SK-N-SH treated with all-trans-retinoic acid at 6 μM for 48 hours (cell line): ENCODE measurements around the gene ZNF57.
A peak's percentile ranks its signal among the peaks of the same experiment; 100 is the strongest.

Experiments
- CREB5 ChIP-seq: fragments of 250-450 bp; sonication (Bioruptor Pico); IDR thresholded peaks from 2 replicates; pipeline ENCODE4 v1.5.1; 2020; ENCODE audit warnings: low read depth, mild to moderate bottlenecking, moderate library complexity
- CSDC2 ChIP-seq: fragments of 250-450 bp; sonication (Bioruptor Pico); IDR thresholded peaks from 2 replicates; pipeline ENCODE4 v1.5.0; 2020; ENCODE audit warnings: mild to moderate bottlenecking, moderate library complexity
- CSRNP3 ChIP-seq: fragments of 250-450 bp; sonication (Bioruptor Pico); IDR thresholded peaks from 2 replicates; pipeline ENCODE4 v1.5.1; 2021; ENCODE audit warnings: mild to moderate bottlenecking, moderate library complexity
- ESRRG ChIP-seq: fragments of 250-450 bp; sonication (Bioruptor Pico); IDR thresholded peaks from 2 replicates; pipeline ENCODE4 v1.6.1; 2021; ENCODE audit warnings: mild to moderate bottlenecking
- GLIS3 ChIP-seq: fragments of 250-450 bp; sonication (Bioruptor Pico); IDR thresholded peaks from 2 replicates; pipeline ENCODE4 v1.5.0; 2020; ENCODE audit warnings: mild to moderate bottlenecking, moderate library complexity
- OSR1 ChIP-seq: fragments of 250-450 bp; sonication (Bioruptor Pico); IDR thresholded peaks from 2 replicates; pipeline ENCODE4 v1.8.0; 2022; ENCODE audit warnings: moderate library complexity, mild to moderate bottlenecking, inconsistent platforms
- PATZ1 ChIP-seq: fragments of 250-450 bp; sonication (Bioruptor Pico); IDR thresholded peaks from 2 replicates; pipeline ENCODE4 v1.8.0; 2020; ENCODE audit warnings: mild to moderate bottlenecking, moderate library complexity, borderline replicate concordance
- RARB ChIP-seq: fragments of 250-450 bp; sonication (Bioruptor Pico); IDR thresholded peaks from 2 replicates; pipeline ENCODE4 v1.8.0; 2021; ENCODE audit warnings: mild to moderate bottlenecking, moderate library complexity
- TSHZ2 ChIP-seq: fragments of 250-450 bp; sonication (Bioruptor Pico); IDR thresholded peaks from 2 replicates; pipeline ENCODE4 v1.5.0; 2020; ENCODE audit warnings: mild to moderate bottlenecking, moderate library complexity
- ZFP3 ChIP-seq: fragments of 250-450 bp; sonication (Bioruptor Pico); IDR thresholded peaks from 2 replicates; pipeline ENCODE4 v1.5.0; 2020; ENCODE audit warnings: mild to moderate bottlenecking, moderate library complexity
- ZFP30 ChIP-seq: fragments of 450-650 bp; formaldehyde crosslinking; IDR thresholded peaks from 2 replicates; pipeline ENCODE4 v1.5.0; 2022; ENCODE audit warnings: mild to moderate bottlenecking, moderate library complexity
- ZNF565 ChIP-seq: fragments of 450-650 bp; formaldehyde crosslinking; conservative IDR thresholded peaks from 2 replicates; pipeline ENCODE4 v1.5.0; 2020; ENCODE audit warnings: low read depth, mild to moderate bottlenecking, moderate library complexity
- ZNF8 ChIP-seq: fragments of 450-650 bp; formaldehyde crosslinking; IDR thresholded peaks from 2 replicates; pipeline ENCODE4 v1.5.0; 2020; ENCODE audit warnings: mild to moderate bottlenecking, moderate library complexity
- TF ChIP-seq, protein P1 (sequence below): fragments of 250-450 bp; sonication (Bioruptor Pico); IDR thresholded peaks from 2 replicates; pipeline ENCODE4 v1.8.0; 2021; ENCODE audit warnings: low read depth, mild to moderate bottlenecking, moderate library complexity, borderline replicate concordance

GRCh38 chr19:2944775-2945574 is 44.2 kb downstream of the ZNF57 start, which contains the start of gene ZNF77:
- no peak for TF ChIP-seq ZFP30 (CRISPR knock-in tag)
- 0 out of 2 replicates have a peak, but pooled peaks have one; percentile 23 for TF ChIP-seq GLIS3 (CRISPR knock-in tag)
- TF ChIP-seq PATZ1, result no peak
- 0 out of 2 replicates have a peak, but pooled peaks have one; percentile 16 for TF ChIP-seq CREB5
- no peak; the same call in 1 of the 2 replicates for TF ChIP-seq ZNF8
- no peak for TF ChIP-seq RARB
- no peak for TF ChIP-seq CSRNP3 (CRISPR knock-in tag)
- peak; percentile 32; the same call in 1 of the 2 replicates for TF ChIP-seq CSDC2 (CRISPR knock-in tag)
- no peak; the same call in 1 of the 2 replicates for TF ChIP-seq ZFP3 (CRISPR knock-in tag)
- peak; percentile 91 for TF ChIP-seq TSHZ2 (CRISPR knock-in tag)
- TF ChIP-seq, protein P1, sequence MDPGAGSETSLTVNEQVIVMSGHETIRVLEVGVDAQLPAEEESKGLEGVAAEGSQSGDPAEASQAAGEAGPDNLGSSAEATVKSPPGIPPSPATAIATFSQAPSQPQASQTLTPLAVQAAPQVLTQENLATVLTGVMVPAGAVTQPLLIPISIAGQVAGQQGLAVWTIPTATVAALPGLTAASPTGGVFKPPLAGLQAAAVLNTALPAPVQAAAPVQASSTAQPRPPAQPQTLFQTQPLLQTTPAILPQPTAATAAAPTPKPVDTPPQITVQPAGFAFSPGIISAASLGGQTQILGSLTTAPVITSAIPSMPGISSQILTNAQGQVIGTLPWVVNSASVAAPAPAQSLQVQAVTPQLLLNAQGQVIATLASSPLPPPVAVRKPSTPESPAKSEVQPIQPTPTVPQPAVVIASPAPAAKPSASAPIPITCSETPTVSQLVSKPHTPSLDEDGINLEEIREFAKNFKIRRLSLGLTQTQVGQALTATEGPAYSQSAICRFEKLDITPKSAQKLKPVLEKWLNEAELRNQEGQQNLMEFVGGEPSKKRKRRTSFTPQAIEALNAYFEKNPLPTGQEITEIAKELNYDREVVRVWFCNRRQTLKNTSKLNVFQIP (CRISPR knock-in tag), result no peak
- TF ChIP-seq ESRRG (CRISPR knock-in tag), result no peak
- TF ChIP-seq OSR1 (CRISPR knock-in tag), result no peak
- TF ChIP-seq ZNF565 (CRISPR knock-in tag), result no peak
